K562 (cell line): ENCODE results near the gene FKBP8. TPM values are rescaled to one million over a fixed set of nuclear protein-coding genes. Genes with fewer than 3 reads are reported as not detected.

ENCODE experiments used
- BMI1 ChIP-seq: fragments of 150-350 bp; IDR thresholded peaks from 2 replicates; pipeline ENCODE4 v1.6.1; 2014; ENCODE audit warnings: low read length
- EP400 ChIP-seq: fragments of 450-650 bp; IDR thresholded peaks from 2 replicates; pipeline ENCODE4 v1.6.1; 2017; ENCODE audit warnings: antibody characterized with exemption, mild to moderate bottlenecking, moderate library complexity
- ERF ChIP-seq: fragments of 450-650 bp; formaldehyde crosslinking; IDR thresholded peaks from 2 replicates; pipeline ENCODE4 v1.4.0; 2020; ENCODE audit warnings: mild to moderate bottlenecking, mixed read lengths
- GTF2B ChIP-seq: IDR thresholded peaks from 2 replicates; pipeline ENCODE4 v1.6.1; 2011; ENCODE audit not compliant: insufficient read length; ENCODE audit errors: extremely low read depth
- HMG20A ChIP-seq: fragments of 450-650 bp; formaldehyde crosslinking; conservative IDR thresholded peaks from 2 replicates; pipeline ENCODE4 v1.4.0; 2020; ENCODE audit warnings: mild to moderate bottlenecking, mixed read lengths
- NRF1 ChIP-seq, 2 experiments: fragments of 450-650 bp; IDR thresholded peaks in 1 of 2; conservative IDR thresholded peaks in 1 of 2; 2 replicates each; pipeline ENCODE4 v1.6.1; 2014; ENCODE audit warnings: mild to moderate bottlenecking in 2 of 2
- OTX1 ChIP-seq: fragments of 450-650 bp; formaldehyde crosslinking; IDR thresholded peaks from 2 replicates; pipeline ENCODE4 v1.4.0; 2022; ENCODE audit warnings: mild to moderate bottlenecking
- TAF9B ChIP-seq: fragments of 450-650 bp; IDR thresholded peaks from 2 replicates; pipeline ENCODE4 v1.6.1; 2018; ENCODE audit warnings: mild to moderate bottlenecking; ENCODE audit not compliant: partially characterized antibody
- THAP12 ChIP-seq: fragments of 250-450 bp; sonication (Bioruptor Pico); IDR thresholded peaks from 2 replicates; pipeline ENCODE4 v1.9.0; 2021; ENCODE audit warnings: mild to moderate bottlenecking, inconsistent platforms
- ZBTB8A ChIP-seq: fragments of 450-650 bp; IDR thresholded peaks from 2 replicates; pipeline ENCODE4 v1.6.1; 2018; ENCODE audit warnings: mild to moderate bottlenecking, moderate library complexity; ENCODE audit not compliant: partially characterized antibody
- ZKSCAN3 ChIP-seq: fragments of 250-450 bp; sonication (Bioruptor Pico); IDR thresholded peaks from 2 replicates; pipeline ENCODE4 v1.4.0; 2020
- ZNF318 ChIP-seq, 2 experiments: fragments of 450-650 bp; IDR thresholded peaks; 2 replicates each; pipeline ENCODE4 v1.6.1; 2016; ENCODE audit warnings: mild to moderate bottlenecking in 2 of 2, borderline replicate concordance in 1 of 2, low read depth in 1 of 2, moderate library complexity in 1 of 2
- ZNF324 ChIP-seq: fragments of 250-450 bp; sonication (Bioruptor Pico); IDR thresholded peaks from 2 replicates; pipeline ENCODE4 v1.4.0; 2020; ENCODE audit warnings: mild to moderate bottlenecking
- ZNF75A ChIP-seq: fragments of 450-650 bp; formaldehyde crosslinking; IDR thresholded peaks from 2 replicates; pipeline ENCODE4 v1.4.0; 2020; ENCODE audit warnings: mild to moderate bottlenecking
- polyA plus RNA-seq, 8 experiments: library from polyadenylated mRNA; depleted of rRNA in 4 of 8; stranded (reverse) in 5 of 8; unstranded in 3 of 8; fragments of >200 nt; fragmentation: Nextera tagmentation in 2 of 8; fragmentation: Illumina TruSeq in 1 of 8; extraction: Ambion mirVana in 2 of 8; extraction: Trizol in 1 of 8; gene quantifications; 2 replicates each; pipeline versions ENCODE4 v1.2.1 to v1.2.3, GENCODE V29; 2011 to 2014; ENCODE audit warnings: inconsistent platforms in 1 of 8, missing spikeins in 1 of 8
- total RNA-seq, 7 experiments: library from RNA; depleted of rRNA in 6 of 7; stranded (reverse); fragments of >200 nt in 6 of 7; fragmentation: Illumina TruSeq in 2 of 7; extraction: Trizol in 2 of 7; gene quantifications; 2 replicates each; pipeline versions ENCODE4 v1.2.1 to v1.2.3, GENCODE V29; 2011 to 2021; ENCODE audit warnings: low replicate concordance in 1 of 7

The FKBP8 gene
- total and polyA plus RNA-seq, 9 of the 15 experiments (the other 6 are each of a cell fraction or from before 2014, with no cell fraction given): 0.46 to 236 (median 104) TPM

- TF ChIP-seq ZNF318 (IDR thresholded peaks at IDR 0.05; ENCODE audit: borderline replicate concordance in 1 of 2, low read depth in 1 of 2): no peak
- peak; percentile 15; the same call in 1 of the 2 replicates for TF ChIP-seq THAP12
- no peak for TF ChIP-seq TAF9B
- TF ChIP-seq ZNF75A: no peak
- TF ChIP-seq NRF1 (conservative IDR thresholded peaks at IDR 0.05 in 1 of 2, IDR thresholded peaks at IDR 0.05 in 1 of 2): peak; percentile 96 to 97
- no peak for TF ChIP-seq HMG20A (CRISPR knock-in tag)
- 0 out of 2 replicates have a peak, but pooled peaks have one; percentile 50 for TF ChIP-seq OTX1
- no peak for TF ChIP-seq ERF (CRISPR knock-in tag)
- no peak for TF ChIP-seq BMI1
- TF ChIP-seq ZBTB8A: no peak
- TF ChIP-seq ZKSCAN3 (CRISPR knock-in tag): no peak
- peak; percentile 98 for TF ChIP-seq EP400
- no peak for TF ChIP-seq ZNF324 (CRISPR knock-in tag)
- TF ChIP-seq GTF2B: no peak
These were observed 28.4 kb upstream of the FKBP8 start, which contains the start of gene UBA52 (continued) for GRCh38 chr19:18571564-18572344.
